ENCODE results near the gene FSTL4. TPM values are rescaled to one million over a fixed set of nuclear protein-coding genes. Genes with fewer than 3 reads are reported as not detected.

The FSTL4 gene
- total RNA-seq, 2 donors from 2014 or later: 0.32 to 0.89 TPM

DNA sequence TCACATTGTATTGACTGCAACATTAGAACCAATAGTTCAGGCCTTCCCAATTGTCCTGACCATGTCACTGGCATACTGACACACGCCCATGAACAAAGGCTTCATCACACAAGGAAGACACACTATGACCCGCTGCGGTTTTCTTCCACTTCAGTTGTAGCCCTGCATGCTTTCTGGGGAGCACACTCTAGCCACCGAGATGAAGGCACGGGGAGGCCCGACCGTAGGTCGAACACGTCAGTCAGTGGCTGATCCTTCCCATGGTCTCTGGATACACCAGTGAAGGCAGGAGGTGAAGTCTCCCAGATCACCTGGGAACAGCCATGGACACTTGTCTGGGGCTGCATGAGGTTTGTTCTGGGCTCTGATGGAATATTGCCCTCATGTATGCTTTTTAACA lies 224.7 kb downstream of the FSTL4 start:
- no peak overlapping the region for H3K4me3 ChIP-seq
- no peak overlapping the region for H3K9ac ChIP-seq (ENCODE audit: low read depth in 2 of 2, low read length in 2 of 2)
- TF ChIP-seq, protein P1, sequence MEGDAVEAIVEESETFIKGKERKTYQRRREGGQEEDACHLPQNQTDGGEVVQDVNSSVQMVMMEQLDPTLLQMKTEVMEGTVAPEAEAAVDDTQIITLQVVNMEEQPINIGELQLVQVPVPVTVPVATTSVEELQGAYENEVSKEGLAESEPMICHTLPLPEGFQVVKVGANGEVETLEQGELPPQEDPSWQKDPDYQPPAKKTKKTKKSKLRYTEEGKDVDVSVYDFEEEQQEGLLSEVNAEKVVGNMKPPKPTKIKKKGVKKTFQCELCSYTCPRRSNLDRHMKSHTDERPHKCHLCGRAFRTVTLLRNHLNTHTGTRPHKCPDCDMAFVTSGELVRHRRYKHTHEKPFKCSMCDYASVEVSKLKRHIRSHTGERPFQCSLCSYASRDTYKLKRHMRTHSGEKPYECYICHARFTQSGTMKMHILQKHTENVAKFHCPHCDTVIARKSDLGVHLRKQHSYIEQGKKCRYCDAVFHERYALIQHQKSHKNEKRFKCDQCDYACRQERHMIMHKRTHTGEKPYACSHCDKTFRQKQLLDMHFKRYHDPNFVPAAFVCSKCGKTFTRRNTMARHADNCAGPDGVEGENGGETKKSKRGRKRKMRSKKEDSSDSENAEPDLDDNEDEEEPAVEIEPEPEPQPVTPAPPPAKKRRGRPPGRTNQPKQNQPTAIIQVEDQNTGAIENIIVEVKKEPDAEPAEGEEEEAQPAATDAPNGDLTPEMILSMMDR (IDR thresholded peaks at IDR 0.05): no peak
- no peaks in the 10 kb centered on the region for H3K4me1 ChIP-seq
- DNase-seq: no peak
- no peaks in the 10 kb centered on the region for H3K36me3 ChIP-seq
- no peaks in the 10 kb centered on the region for H3K9me3 ChIP-seq
- H3K27me3 ChIP-seq: no peaks in the 10 kb centered on the region
- H3K27ac ChIP-seq: no peak overlapping the region
- intact Hi-C loops (cut with DNase I): no loop called here

DNA sequence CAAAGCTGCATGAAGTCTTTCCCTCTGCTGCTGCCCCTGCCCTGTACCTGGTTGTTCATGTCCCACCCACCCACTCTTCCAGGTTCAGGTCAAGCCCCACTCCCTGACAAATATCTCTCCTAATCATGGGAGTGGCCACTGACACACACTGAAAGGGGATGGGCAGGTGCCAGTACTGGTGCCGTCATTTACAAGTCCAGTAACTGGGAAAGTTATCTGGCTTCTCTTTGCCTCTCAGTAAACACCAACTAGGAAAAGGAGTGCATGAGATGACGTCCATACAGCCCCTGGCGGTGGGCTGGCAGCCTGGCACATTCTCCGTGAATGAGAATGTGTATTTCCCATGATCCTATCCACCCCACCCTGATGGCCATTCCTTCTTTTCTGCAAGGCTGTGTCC lies 225.2 kb downstream of the FSTL4 start:
- H3K36me3 ChIP-seq: no peaks in the 10 kb centered on the region
- no peak overlapping the region for H3K4me3 ChIP-seq
- no peak overlapping the region for H3K27ac ChIP-seq
- H3K27me3 ChIP-seq: no peaks in the 10 kb centered on the region
- no peaks in the 10 kb centered on the region for H3K4me1 ChIP-seq
- H3K9me3 ChIP-seq: no peaks in the 10 kb centered on the region
- TF ChIP-seq, protein P1 (IDR thresholded peaks at IDR 0.05): no peak
- no peak overlapping the region for H3K9ac ChIP-seq (ENCODE audit: low read depth in 2 of 2, low read length in 2 of 2)
- no peak for DNase-seq
- intact Hi-C loops (cut with DNase I): no loop called here

DNA sequence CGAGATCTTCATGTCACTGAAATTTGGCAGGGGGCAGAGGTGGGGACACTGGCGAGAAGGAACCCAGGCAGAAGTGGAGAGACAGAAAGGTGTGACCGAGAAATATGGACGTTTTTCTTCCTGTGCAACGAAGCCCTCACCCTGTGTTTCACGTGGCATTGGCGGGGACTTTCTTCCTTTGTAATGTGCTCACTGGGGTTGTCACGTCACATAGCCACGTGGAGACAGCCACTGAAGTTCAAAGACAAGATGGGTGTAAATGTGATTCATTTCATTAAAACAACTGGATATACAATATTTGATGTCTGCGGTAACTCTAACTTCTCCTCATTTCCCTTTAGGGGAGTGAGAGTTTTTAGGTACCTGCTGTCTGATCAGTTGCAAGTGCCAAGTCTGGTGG lies 225.7 kb downstream of the FSTL4 start:
- no peak overlapping the region for H3K9ac ChIP-seq (ENCODE audit: low read depth in 2 of 2, low read length in 2 of 2)
- no peak for DNase-seq
- no peak overlapping the region for H3K27ac ChIP-seq
- H3K27me3 ChIP-seq: no peaks in the 10 kb centered on the region
- no peak overlapping the region for H3K4me3 ChIP-seq
- TF ChIP-seq, protein P1 (IDR thresholded peaks at IDR 0.05): no peak
- no peaks in the 10 kb centered on the region for H3K36me3 ChIP-seq
- no peaks in the 10 kb centered on the region for H3K9me3 ChIP-seq
- no peaks in the 10 kb centered on the region for H3K4me1 ChIP-seq
- intact Hi-C loops (cut with DNase I): no loop called here

DNA sequence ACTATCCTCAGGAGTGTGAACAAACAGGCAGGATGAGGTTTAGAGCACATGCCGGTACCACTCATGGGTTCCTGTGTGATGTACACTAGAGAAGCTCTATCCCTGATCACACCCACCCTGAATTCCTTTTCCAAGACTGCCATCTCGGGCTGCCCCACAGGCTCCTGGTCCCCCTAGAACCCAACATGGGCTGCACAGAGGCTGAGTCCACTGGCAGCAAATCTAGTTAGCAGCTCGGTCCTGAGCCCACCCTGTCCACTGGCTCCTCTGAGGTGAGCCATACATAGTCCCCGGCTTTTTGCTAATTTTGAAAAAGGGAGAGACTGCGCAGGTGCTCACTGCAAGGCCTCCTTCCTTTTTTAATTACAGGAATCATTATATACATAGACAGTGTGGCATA lies 227.0 kb downstream of the FSTL4 start:
- Histone ChIP-seq H3K4me1 (no peaks in the 10 kb centered on the region), H3K4me3 (no peak overlapping the region), H3K9me3 (no peaks in the 10 kb centered on the region), H3K27me3 (no peaks in the 10 kb centered on the region), H3K9ac (ENCODE audit: low read depth in 2 of 2, low read length in 2 of 2) (no peak overlapping the region), H3K27ac (no peak overlapping the region), H3K36me3 (no peaks in the 10 kb centered on the region)
- intact Hi-C loops (cut with DNase I): no loop called here
- TF ChIP-seq, protein P1 (IDR thresholded peaks at IDR 0.05): no peak
- DNase-seq: no peak

DNA sequence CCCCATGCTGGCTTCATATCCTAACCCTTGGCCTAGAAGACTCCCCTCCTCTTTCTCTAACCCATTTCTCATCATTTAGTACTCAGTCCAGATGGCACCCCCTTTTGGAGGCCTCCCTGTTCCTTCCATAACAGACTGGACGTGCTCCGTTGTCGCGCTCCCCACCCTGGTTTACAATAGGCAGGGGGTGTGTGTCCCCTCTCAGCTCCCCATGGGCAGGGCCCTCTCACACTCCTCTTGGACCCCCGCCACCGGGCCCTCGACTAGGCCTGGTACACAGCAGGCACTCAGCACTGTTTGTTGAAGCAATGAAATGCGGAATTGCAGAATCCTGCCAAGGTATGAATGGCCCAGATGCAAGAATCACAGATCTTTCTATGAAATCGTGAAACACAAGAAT lies 227.4 kb downstream of the FSTL4 start:
- Histone ChIP-seq H3K9me3 (no peaks in the 10 kb centered on the region), H3K36me3 (no peaks in the 10 kb centered on the region), H3K4me3 (no peak overlapping the region), H3K9ac (ENCODE audit: low read depth in 2 of 2, low read length in 2 of 2) (no peak overlapping the region), H3K4me1 (no peaks in the 10 kb centered on the region), H3K27me3 (no peaks in the 10 kb centered on the region), H3K27ac (no peak overlapping the region)
- TF ChIP-seq, protein P1 (IDR thresholded peaks at IDR 0.05): no peak
- no peak for DNase-seq
- intact Hi-C loops (cut with DNase I): no loop called here

Measured in colonic mucosa (tissue), 4 donors.